ENCODE results near the gene USP25. TPM values are rescaled to one million over a fixed set of nuclear protein-coding genes. Genes with fewer than 3 reads are reported as not detected.
A peak's percentile ranks its signal among the peaks of the same experiment; 100 is the strongest.

USP25 gene
- total RNA-seq, 1 experiment from 2014 or later: 16.4 TPM

DNA sequence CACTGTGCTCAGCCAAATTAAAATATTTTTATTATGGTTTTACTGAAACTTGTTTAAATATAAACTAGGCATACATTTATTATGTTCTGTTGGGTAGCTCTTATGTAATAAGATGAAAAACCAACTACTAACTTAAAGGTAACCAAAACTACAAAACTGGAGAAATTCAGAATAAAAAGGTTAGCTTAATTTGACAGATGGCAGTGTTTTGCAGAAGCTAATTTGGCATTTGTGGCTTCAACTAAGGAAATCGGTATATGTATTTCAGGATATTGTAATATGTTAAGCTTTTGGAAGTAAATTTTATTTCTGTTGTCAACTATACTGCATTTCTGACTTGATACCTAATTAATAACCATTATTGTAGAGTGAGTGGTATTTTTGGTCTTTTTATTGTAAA lies 18.8 kb downstream of the USP25 start:
- Histone ChIP-seq H3K27me3 (no peaks in the 10 kb centered on the region), H3K4me3 (no peak overlapping the region), H3K36me3 (peaks cover 4% of the 10 kb centered on the region), H3K9me3 (no peaks in the 10 kb centered on the region)
- no peak for DNase-seq

DNA sequence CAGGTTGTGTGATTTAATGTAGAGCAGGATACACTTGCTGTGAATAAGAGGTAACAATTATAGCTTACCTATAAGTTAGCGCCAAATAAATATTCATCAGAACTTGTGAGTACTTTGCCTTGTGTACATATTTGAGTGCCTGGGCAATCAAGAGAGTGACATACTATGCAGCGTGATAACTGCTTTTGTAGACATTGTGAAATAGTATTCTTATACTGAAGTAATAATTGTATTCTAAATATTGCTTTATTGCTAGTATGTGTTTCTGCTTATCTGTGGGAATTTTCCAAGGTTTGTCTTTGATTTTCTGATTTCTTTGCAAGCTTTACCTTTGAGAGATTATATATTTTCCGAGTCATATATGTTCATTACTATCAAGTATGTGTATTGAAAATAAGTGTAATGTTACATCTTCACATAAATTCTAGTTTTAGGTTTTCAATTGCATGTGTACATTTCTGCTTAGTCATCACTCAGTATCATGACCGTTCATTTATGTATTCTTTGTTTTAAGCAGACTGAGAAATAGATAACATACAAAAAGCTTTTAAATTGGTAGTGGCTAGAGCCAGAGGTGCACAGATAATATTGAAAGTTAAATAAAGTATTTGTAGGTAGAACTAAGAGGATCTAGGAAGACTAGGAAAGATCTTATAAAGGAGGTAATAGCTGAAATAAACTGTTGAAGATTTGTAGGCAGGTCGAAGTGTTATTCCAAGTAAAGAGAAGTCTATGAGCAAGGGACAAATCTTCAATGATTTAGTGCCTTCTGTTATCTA lies 19.5 kb downstream of the USP25 start:
- Histone ChIP-seq H3K27me3 (no peaks in the 10 kb centered on the region), H3K4me3 (no peak overlapping the region)
- no peak for DNase-seq

DNA sequence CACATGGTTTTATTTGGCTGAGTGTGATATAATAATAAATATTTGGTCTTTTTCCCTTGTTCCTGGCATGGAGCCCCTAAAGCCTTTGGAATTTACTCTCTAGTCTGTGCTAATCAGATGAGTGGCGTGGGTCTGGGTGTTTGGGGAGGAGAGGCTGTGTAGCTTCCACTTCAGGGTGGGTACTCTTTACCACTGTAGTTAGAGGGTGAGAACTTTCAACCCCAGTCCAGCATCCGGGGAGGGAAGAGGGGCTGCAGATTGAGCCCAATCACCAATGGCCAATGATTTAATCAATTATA lies 20.0 kb downstream of the USP25 start:
- H3K36me3 ChIP-seq: 0 out of 2 replicates have a peak, but pooled peaks cover 6% of the 10 kb centered on the region
- peaks cover 8% of the 10 kb centered on the region for H3K9me3 ChIP-seq
- DNase-seq: peak; percentile 9
- H3K4me3 ChIP-seq: no peak overlapping the region
- H3K27me3 ChIP-seq: no peaks in the 10 kb centered on the region

More for the DNA sequence above, 19.5 kb downstream of the USP25 start:
- H3K9me3 ChIP-seq: peaks cover 2% of the 10 kb centered on the region
- H3K36me3 ChIP-seq: peaks cover under 1% of the 10 kb centered on the region; the same call in 1 of the 2 replicates

DNA sequence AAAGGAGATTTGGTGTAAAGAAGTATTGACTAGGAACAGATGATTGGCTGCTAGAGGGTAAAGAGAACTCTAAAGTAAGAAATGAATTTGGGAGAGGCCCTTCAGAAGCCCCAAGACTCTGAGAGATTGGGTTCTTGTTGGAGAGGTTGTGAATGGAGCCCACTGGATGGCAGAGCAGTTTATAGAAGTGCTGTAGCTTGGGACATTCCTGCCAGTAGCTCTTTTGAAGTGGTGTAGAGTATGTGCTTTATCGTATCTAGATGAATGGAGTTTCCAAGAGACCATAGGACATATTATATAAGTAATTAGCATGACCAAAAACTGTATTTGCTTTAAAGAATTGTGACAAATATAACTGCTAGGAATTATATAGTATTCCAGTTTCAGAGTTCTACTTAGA lies 21.3 kb downstream of the USP25 start:
- DNase-seq: no peak
- Histone ChIP-seq H3K4me3 (no peak overlapping the region), H3K36me3 (peaks cover 6% of the 10 kb centered on the region; the same call in 1 of the 2 replicates), H3K9me3 (peaks cover 16% of the 10 kb centered on the region), H3K27me3 (no peaks in the 10 kb centered on the region)

DNA sequence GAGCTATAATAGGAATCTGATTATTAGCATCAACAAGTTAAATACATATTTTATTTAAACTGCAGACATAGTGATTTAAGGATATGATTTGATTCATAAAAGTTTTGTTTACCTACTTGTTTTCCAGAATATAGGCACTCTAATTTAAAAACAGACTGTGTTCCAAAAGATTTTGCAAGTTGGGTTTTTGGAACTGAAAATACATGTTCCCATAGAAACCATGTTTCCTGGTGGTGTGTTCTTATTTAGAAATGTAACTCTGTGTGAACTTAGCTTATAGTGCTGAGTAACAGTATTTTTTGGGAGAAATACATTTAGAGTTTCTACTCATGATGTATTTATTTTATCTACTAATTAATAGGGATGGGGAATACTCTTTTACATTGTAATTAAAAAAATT lies 21.8 kb downstream of the USP25 start:
- H3K36me3 ChIP-seq: peaks cover 6% of the 10 kb centered on the region
- no peak overlapping the region for H3K4me3 ChIP-seq
- peaks cover 16% of the 10 kb centered on the region for H3K9me3 ChIP-seq
- H3K27me3 ChIP-seq: no peaks in the 10 kb centered on the region
- no peak for DNase-seq

DNA sequence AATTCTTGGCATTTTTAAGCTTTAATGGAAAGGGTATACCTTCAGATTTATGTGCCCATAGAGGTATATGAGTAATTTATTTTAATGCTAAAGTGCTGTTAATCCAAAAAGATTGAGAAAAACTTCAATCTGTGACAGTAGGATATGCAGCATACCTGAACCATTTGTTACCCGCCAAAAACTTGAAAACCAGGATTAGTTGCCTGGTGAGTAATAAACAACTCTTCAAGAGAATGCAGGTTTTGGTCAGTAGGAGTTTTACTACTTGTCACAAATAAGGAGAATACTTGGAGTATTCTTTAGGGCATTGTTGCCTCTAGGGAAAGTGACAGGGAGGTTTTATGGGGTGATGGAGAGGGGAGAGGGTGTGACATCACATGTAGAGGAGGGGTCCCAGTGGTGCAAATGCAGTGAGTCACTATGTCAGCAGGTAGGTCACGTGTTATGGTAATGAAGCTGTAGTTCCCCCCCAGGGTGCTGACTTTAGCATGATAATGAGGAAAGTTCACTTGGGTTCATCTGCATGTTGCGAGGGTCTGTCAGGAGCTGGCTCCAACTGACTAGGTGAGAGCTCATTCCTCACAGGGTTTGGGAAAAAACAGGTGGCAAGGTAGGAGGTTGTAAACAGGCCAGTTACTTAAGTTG lies 23.1 kb downstream of the USP25 start:
- Histone ChIP-seq H3K9me3 (peaks cover 24% of the 10 kb centered on the region), H3K27me3 (no peaks in the 10 kb centered on the region), H3K36me3 (peaks cover 15% of the 10 kb centered on the region), H3K4me3 (no peak overlapping the region)
- DNase-seq: no peak

DNA sequence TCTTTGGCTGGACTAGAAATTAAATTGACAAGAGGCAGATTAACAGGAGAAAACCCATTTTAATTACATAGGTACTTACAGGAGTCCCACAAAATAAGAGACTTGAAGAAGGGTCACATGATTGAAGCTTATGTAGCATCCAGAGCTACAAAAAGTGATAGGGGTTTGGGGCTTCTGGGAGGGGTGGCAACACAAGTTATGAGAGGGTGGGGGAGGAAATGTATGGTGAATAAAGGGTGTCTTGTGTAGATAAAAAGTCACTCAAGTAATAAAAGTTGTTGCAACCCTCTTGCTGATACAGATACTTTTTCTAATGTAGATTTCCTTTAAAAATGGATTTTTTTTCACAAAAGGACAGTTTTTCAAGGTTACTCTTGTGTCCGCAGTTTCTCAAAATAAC lies 24.0 kb downstream of the USP25 start:
- H3K27me3 ChIP-seq: no peaks in the 10 kb centered on the region
- no peak overlapping the region for H3K4me3 ChIP-seq
- DNase-seq: no peak
- peaks cover 32% of the 10 kb centered on the region for H3K9me3 ChIP-seq
- peaks cover 20% of the 10 kb centered on the region for H3K36me3 ChIP-seq

DNA sequence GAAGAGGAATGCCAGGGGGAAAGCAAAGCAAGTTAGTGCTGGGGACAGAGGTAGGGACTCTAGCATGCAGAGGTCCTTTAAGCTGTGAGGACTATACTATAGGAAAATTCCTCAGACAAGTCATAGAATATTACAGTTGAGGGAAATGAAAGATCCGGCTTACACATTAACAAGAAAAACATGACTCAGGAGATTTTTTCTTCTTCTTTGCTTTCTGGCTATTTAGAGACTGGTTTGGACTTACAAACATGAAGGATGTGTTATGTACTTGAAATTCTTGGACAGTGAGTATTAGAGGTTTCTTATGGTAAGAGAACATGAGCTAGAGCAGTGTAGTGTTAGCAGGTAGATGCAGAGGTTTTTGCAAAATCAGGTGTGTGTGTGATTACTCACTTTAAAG lies 24.9 kb downstream of the USP25 start:
- Histone ChIP-seq H3K4me3 (no peak overlapping the region), H3K9me3 (peaks cover 33% of the 10 kb centered on the region), H3K27me3 (no peaks in the 10 kb centered on the region), H3K36me3 (peaks cover 20% of the 10 kb centered on the region)
- no peak for DNase-seq

DNA sequence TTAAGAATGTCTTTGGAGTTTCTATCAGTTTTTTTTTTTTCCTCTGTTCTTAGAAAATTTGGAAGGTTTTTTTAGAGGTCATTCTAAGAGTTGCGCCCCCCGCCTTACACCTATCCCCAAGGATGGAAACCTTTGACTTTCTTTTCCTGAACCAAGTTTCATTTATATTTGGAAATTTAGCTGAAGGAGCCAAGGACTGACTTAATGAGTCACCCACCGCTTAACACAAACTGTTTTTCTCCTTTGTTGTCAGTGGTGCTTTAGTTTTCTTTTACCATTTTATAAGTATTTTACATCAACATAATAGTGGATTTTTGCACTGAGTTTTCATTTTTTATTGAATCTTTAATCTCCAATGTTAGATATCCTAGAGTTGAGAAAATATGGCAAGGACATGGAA lies 25.3 kb downstream of the USP25 start:
- Histone ChIP-seq H3K4me3 (no peak overlapping the region), H3K9me3 (peaks cover 33% of the 10 kb centered on the region), H3K36me3 (peaks cover 20% of the 10 kb centered on the region), H3K27me3 (no peaks in the 10 kb centered on the region)
- no peak for DNase-seq

DNA sequence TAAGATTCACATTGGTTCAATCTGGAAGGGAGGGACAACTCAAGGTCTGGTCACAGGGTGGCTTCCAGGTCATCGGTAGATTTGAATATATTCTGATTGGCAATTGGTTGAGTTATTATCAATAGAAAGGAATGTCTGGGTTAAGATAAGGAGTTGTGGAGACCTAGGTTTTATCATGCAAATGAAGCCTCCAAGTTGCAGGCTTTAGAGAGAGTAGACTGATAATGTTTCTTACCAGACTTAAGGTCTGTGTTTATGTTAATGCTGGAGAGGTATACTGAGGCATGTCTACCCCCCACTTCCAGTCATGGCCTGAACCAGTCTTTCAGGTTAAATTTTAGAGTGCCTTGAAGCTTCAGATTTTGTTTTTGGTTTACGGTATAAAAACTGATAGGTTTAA lies 29.7 kb downstream of the USP25 start:
- H3K4me3 ChIP-seq: no peak overlapping the region
- no peak for DNase-seq
- peaks cover 31% of the 10 kb centered on the region for H3K36me3 ChIP-seq
- no peaks in the 10 kb centered on the region for H3K27me3 ChIP-seq
- peaks cover 28% of the 10 kb centered on the region for H3K9me3 ChIP-seq

DNA sequence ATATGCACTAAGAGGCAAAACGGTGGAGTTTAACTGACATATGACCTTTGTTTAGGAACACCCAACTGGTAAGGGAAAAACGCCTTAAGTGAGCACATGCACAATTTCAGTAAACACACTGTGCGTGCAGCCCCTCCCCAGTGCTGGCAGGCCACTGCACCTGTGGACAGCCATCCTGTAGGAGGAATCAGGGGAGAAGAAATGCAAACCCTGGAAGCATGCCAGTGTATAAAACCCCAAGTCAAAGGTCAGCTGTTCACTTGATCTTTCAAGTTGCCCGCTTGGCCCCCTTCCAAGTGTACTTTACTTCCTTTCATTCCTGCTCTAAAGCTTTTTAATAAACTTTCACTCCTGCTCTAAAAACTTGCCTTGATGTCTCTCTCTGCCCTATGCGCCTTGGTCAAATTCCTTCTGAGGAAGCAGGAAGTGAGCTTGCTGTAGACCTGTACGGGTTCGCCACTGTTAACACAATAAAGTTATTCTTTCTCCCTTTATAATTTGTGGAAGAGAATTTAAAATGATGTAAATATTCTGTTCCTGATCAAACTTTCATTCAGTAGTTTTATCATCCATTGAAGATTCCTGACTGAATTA lies 31.8 kb downstream of the USP25 start:
- Histone ChIP-seq H3K36me3 (peaks cover 34% of the 10 kb centered on the region), H3K4me3 (no peak overlapping the region), H3K27me3 (no peaks in the 10 kb centered on the region), H3K9me3 (peaks cover 17% of the 10 kb centered on the region)
- DNase-seq: no peak

DNA sequence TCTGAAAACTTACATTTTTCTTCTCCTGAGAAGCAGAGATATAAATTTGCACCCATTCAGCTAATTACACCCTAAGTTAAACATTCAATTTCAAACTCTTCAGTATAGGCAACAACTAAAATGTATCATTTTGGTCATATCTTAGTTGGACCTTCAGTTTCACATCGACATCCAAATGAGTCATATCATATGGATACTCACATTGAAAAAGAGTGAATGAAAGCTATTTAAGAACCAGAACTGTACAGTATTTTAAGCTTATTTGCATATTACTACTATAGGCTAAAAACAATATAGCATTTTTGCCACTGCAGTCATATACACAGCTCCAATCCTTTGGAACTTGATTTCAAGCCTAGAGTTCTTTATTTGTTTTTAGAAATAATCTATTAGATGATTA lies 33.6 kb downstream of the USP25 start:
- H3K36me3 ChIP-seq: peaks cover 34% of the 10 kb centered on the region
- H3K4me3 ChIP-seq: no peak overlapping the region
- H3K27me3 ChIP-seq: no peaks in the 10 kb centered on the region
- peaks cover 3% of the 10 kb centered on the region for H3K9me3 ChIP-seq
- DNase-seq: no peak

DNA sequence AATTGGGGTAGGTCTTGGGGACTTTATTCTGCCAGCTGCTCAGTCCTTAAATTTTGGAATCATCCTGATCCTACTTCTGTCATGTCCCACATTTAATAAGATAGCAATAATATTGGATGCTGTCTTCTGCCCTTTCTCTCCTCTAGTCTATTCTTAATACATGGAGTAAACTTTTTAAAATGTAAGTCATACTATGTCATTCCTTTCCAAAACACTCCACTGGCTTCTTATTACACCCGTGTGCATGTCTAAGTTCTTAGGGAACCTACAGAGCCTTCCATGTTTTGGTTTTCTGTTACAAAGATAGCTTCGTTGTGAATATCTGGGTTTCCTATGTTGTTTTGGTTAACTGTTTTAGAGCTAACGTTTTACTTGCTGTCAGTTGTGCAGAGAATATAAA lies 35.1 kb downstream of the USP25 start:
- no peak for DNase-seq
- no peaks in the 10 kb centered on the region; the same call in 1 of the 2 replicates for H3K9me3 ChIP-seq
- no peaks in the 10 kb centered on the region for H3K27me3 ChIP-seq
- H3K4me3 ChIP-seq: no peak overlapping the region
- H3K36me3 ChIP-seq: peaks cover 45% of the 10 kb centered on the region

DNA sequence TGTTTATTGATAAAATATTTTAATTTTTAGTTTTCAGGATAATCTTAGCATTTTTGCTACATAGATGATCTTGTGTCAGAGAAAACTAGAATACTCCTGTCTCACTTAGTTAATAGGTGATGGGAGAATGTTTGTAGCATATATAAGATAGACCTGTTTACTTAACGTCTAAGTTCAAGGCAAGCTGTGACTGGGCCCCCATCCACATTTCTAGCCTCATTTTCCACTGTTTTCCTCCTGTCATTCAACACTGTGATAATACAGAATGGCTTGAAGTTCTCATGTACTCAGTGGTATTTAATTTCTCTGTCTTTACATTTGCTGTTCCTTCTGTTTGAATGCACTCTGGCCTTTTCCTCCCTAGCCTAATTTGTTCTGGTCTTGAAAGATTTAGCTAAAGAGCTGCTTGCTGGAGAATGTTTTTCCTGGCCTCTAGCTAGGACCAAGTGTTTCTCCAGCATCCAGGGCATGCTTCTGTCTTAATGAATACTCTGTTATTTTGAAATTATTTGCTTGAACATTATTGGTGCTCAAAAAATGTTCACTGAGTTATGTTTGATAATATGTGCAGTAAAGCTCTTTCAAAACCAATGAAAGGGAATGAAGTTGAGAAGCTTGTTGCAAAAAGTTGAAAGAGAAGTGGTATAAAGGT lies 37.3 kb downstream of the USP25 start:
- H3K27me3 ChIP-seq: no peaks in the 10 kb centered on the region
- peaks cover 53% of the 10 kb centered on the region for H3K36me3 ChIP-seq
- no peak for DNase-seq
- H3K9me3 ChIP-seq: no peaks in the 10 kb centered on the region; the same call in 1 of the 2 replicates
- H3K4me3 ChIP-seq: no peak overlapping the region

DNA sequence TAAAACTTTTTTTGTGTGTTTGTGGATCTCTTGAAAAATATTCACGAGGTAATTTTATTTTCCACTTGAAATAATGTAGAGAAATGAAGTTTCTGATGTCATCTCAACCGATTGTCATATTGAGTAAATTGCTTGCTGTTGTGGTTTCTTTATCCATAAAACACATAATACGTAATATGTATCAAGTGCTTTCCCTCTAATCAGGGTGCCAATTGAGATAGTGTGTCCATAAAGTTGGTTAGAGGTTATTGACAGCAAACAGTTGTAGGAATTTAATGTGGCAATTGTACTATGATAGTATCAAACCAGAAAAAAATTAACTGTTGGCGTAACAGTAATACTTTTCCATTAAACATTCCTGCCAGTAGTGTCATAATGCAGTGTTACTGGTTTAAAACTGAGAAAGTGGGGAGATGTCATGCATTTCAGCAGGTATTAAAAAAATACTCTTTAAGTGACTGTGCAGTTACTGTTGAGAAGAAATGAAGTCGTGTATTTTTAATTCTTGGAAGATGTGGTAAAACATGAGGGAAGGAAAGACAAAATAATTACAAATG lies 38.3 kb downstream of the USP25 start:
- H3K4me3 ChIP-seq: no peak overlapping the region
- no peak for DNase-seq
- no peaks in the 10 kb centered on the region; the same call in 1 of the 2 replicates for H3K9me3 ChIP-seq
- peaks cover 44% of the 10 kb centered on the region for H3K36me3 ChIP-seq
- no peaks in the 10 kb centered on the region for H3K27me3 ChIP-seq

DNA sequence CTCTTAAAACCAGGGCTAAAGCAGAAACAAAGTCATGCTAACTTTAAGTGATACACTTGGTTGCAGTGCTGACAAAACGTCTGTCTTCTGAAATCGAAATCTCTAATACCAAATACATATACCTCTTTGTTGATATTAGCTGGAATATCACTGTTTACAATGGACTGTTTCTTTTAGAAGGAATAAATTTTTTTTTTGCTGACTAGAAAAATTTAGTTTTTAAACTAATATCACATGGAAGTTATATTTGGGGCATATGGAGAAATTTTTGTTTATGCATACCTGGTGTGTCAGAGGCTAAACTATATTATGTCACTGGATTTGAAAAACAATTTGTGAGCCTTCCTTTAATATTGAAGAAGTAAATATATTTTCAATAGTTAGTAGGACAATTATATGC lies 39.1 kb downstream of the USP25 start:
- no peak for DNase-seq
- Histone ChIP-seq H3K4me3 (no peak overlapping the region), H3K9me3 (no peaks in the 10 kb centered on the region), H3K27me3 (no peaks in the 10 kb centered on the region), H3K36me3 (peaks cover 40% of the 10 kb centered on the region)

DNA sequence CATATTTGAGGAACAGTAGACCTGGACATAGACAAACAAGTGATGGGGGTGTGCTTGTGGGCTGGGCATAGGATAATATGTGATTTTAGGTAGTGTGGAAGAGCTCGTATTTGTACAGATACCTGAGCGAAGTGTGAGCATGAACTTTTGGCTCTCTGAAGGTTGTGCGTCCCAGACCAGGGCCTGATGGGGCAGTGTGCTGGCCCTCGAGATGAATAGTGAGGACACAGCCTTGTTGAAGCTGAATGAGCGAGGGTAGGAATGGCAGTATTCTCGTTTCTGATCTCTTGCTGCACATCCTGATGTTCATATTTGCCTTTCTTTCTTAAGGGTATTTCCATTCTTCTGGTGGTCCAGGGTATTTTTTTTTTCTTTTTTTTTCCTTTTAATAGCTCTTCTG lies 41.5 kb downstream of the USP25 start:
- DNase-seq: no peak
- Histone ChIP-seq H3K9me3 (no peaks in the 10 kb centered on the region), H3K36me3 (peaks cover 35% of the 10 kb centered on the region), H3K4me3 (no peak overlapping the region), H3K27me3 (no peaks in the 10 kb centered on the region)
